ENCODE measurements around the gene CA9. TPM values are rescaled to one million over a fixed set of nuclear protein-coding genes. Genes with fewer than 3 reads are reported as not detected.

CA9 gene
- total RNA-seq, 1 donor from 2014 or later = 0.09 TPM

DNA sequence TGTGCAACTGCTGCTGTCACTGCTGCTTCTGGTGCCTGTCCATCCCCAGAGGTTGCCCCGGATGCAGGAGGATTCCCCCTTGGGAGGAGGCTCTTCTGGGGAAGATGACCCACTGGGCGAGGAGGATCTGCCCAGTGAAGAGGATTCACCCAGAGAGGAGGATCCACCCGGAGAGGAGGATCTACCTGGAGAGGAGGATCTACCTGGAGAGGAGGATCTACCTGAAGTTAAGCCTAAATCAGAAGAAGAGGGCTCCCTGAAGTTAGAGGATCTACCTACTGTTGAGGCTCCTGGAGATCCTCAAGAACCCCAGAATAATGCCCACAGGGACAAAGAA lies 265 bp downstream of the CA9 start:
- peaks cover 15% of the 10 kb centered on the region for H3F3A ChIP-seq (ENCODE audit: low read depth)
- no peaks in the 10 kb centered on the region for H3K9me3 ChIP-seq (ENCODE audit: low read depth)
- no peak overlapping the region for H2AFZ ChIP-seq (replicated peaks)
- Mint-ChIP-seq H3K36me3 (no peaks in the 10 kb centered on the region), H3K27ac (no peak overlapping the region), H3K9me3 (no peaks in the 10 kb centered on the region), H3K27me3 (ENCODE audit: insufficient read depth, low read depth) (peaks cover 18% of the 10 kb centered on the region), H3K4me3 (no peak overlapping the region), H3K4me1 (peaks cover 4% of the 10 kb centered on the region)
- H3K4me2 ChIP-seq = no peak overlapping the region
- no peak overlapping the region for H3K27ac ChIP-seq
- no peak for DNase-seq (ENCODE audit: low spot score)
- H3K27me3 ChIP-seq = peaks cover 12% of the 10 kb centered on the region
- H3K79me2 ChIP-seq (ENCODE audit: low read depth) = no peaks in the 10 kb centered on the region
- H3K9ac ChIP-seq = no peak overlapping the region
- H4K20me1 ChIP-seq (ENCODE audit: low read depth) = no peaks in the 10 kb centered on the region
- no peak for TF ChIP-seq CTCF (IDR thresholded peaks at IDR 0.05)
- TF ChIP-seq EZH2phosphoT487 (IDR thresholded peaks at IDR 0.05) = no peak
- TF ChIP-seq EZH2 (IDR thresholded peaks at IDR 0.05) = no peak
- H3K4me3 ChIP-seq = no peak overlapping the region
- H3K36me3 ChIP-seq = no peaks in the 10 kb centered on the region
- H3K4me1 ChIP-seq = peaks cover 6% of the 10 kb centered on the region

- no peaks in the 10 kb centered on the region for H3K9me3 Mint-ChIP-seq
- H3K9me3 ChIP-seq (ENCODE audit: low read depth) = no peaks in the 10 kb centered on the region
- H3K4me2 ChIP-seq = peak overlapping the region; percentile 89
- H3K27ac ChIP-seq = no peak overlapping the region
- H3K27me3 Mint-ChIP-seq (ENCODE audit: insufficient read depth, low read depth) = peaks cover 18% of the 10 kb centered on the region
- peaks cover 4% of the 10 kb centered on the region for H3K4me1 Mint-ChIP-seq
- no peaks in the 10 kb centered on the region for H3K36me3 ChIP-seq
- no peak overlapping the region for H3K27ac Mint-ChIP-seq
- H3K4me1 ChIP-seq = peaks cover 6% of the 10 kb centered on the region
- peak; percentile 45 for DNase-seq (ENCODE audit: low spot score)
- peaks cover 20% of the 10 kb centered on the region for H3F3A ChIP-seq (ENCODE audit: low read depth)
- peak overlapping the region; percentile 1 for H3K9ac ChIP-seq
- peak overlapping the region; percentile 61 for H3K4me3 ChIP-seq
- H2AFZ ChIP-seq (replicated peaks) = peak overlapping the region; percentile 97
- TF ChIP-seq EZH2 (IDR thresholded peaks at IDR 0.05) (no peak), CTCF (IDR thresholded peaks at IDR 0.05) (no peak), EZH2phosphoT487 (IDR thresholded peaks at IDR 0.05) (no peak)
- peak overlapping the region; percentile 80 for H3K4me3 Mint-ChIP-seq
- H3K79me2 ChIP-seq (ENCODE audit: low read depth) = no peaks in the 10 kb centered on the region
- H4K20me1 ChIP-seq (ENCODE audit: low read depth) = no peaks in the 10 kb centered on the region
- peaks cover 12% of the 10 kb centered on the region for H3K27me3 ChIP-seq
- H3K36me3 Mint-ChIP-seq = no peaks in the 10 kb centered on the region
Measured at GRCh38 chr9:35675204-35675603, 1.5 kb downstream of the CA9 start.

- Histone ChIP-seq H2AFZ (replicated peaks) (peak overlapping the region; percentile 97), H3K4me3 (peak overlapping the region; percentile 61), H3K36me3 (no peaks in the 10 kb centered on the region), H3K79me2 (ENCODE audit: low read depth) (no peaks in the 10 kb centered on the region), H3F3A (ENCODE audit: low read depth) (peaks cover 26% of the 10 kb centered on the region), H3K4me2 (peak overlapping the region; percentile 89), H4K20me1 (ENCODE audit: low read depth) (no peaks in the 10 kb centered on the region), H3K9ac (peak overlapping the region; percentile 1), H3K9me3 (ENCODE audit: low read depth) (no peaks in the 10 kb centered on the region), H3K27me3 (peaks cover 12% of the 10 kb centered on the region), H3K27ac (no peak overlapping the region), H3K4me1 (peaks cover 9% of the 10 kb centered on the region)
- Mint-ChIP-seq H3K4me1 (peaks cover 4% of the 10 kb centered on the region), H3K36me3 (no peaks in the 10 kb centered on the region), H3K4me3 (peak overlapping the region; percentile 82), H3K27me3 (ENCODE audit: insufficient read depth, low read depth) (peaks cover 15% of the 10 kb centered on the region), H3K27ac (no peak overlapping the region), H3K9me3 (no peaks in the 10 kb centered on the region)
- TF ChIP-seq CTCF (IDR thresholded peaks at IDR 0.05) = peak; percentile 15
- no peak for TF ChIP-seq EZH2phosphoT487 (IDR thresholded peaks at IDR 0.05)
- TF ChIP-seq EZH2 (IDR thresholded peaks at IDR 0.05) = no peak
- peak; percentile 96 for DNase-seq (ENCODE audit: low spot score)
Measured at GRCh38 chr9:35675732-35676392, 2.1 kb downstream of the CA9 start.

Data from neural progenitor cell (in vitro differentiated cells).